ENCODE measurements around the gene FAM222A. TPM values are rescaled to one million over a fixed set of nuclear protein-coding genes. Genes with fewer than 3 reads are reported as not detected.

FAM222A gene
- total and polyA plus RNA-seq, 7 donors = 1.1 to 3.3 (median 2.1) TPM

DNA sequence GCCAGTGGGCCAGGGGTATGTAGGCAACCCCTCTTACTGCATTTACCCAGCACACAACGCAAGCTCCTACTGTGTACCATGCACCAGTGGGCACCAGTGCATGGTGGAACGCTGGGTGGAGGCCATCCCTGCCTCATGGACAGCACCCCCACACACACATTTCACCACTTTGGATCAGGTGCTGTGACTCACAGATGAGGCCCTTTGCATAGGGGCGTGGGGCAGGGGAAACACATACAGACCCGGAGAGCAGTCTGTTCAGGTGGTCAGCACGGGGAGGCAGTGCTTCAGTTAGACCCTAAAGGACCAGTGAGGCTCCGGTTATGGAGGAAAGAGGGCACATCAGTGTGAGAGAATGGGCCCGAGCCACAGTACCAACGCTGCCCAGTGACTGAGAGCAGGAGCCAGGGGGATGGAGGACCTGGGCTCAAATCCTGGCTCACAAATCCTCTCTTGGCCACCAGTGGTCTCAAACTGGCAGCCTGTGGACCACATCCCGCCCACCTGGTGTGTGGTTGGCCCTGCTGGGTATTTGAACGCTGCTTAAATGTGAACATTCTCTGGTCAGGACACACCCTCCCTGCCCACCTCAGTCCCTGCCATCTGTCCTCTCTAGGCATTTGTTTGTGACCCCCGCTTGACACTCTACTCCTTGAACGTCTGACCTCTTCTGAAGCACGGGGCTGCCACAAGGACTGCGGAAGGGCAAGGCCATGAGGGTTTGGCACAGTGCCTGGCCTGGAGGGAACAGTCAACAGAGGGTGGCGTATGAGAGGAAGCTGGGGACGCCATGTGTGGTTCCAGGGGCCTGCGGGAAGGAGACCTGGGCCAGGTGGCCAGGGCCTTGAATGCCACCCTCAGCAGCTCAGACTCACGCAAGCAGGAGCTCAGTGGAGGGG is 46.7 kb downstream of the FAM222A start:
- intact Hi-C loops (cut with DNase I) = no loop called here
- Histone ChIP-seq H3K27me3 (no peaks in the 10 kb centered on the region), H3K4me3 (no peak overlapping the region), H3K4me1 (peaks cover 0 to 20% (median 20%) of the 10 kb centered on the region in 4 donors), H3K9me3 (no peaks in the 10 kb centered on the region), H3K27ac (no peak overlapping the region), H3K36me3 (no peaks in the 10 kb centered on the region)
- WGBS, 2 donors = 64 to 69% methylated on average over 18 of the region's 18 CpGs
- DNase-seq = peak; percentile 70
- TF ChIP-seq, protein P1, sequence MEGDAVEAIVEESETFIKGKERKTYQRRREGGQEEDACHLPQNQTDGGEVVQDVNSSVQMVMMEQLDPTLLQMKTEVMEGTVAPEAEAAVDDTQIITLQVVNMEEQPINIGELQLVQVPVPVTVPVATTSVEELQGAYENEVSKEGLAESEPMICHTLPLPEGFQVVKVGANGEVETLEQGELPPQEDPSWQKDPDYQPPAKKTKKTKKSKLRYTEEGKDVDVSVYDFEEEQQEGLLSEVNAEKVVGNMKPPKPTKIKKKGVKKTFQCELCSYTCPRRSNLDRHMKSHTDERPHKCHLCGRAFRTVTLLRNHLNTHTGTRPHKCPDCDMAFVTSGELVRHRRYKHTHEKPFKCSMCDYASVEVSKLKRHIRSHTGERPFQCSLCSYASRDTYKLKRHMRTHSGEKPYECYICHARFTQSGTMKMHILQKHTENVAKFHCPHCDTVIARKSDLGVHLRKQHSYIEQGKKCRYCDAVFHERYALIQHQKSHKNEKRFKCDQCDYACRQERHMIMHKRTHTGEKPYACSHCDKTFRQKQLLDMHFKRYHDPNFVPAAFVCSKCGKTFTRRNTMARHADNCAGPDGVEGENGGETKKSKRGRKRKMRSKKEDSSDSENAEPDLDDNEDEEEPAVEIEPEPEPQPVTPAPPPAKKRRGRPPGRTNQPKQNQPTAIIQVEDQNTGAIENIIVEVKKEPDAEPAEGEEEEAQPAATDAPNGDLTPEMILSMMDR (IDR thresholded peaks at IDR 0.05) = no peak
- TF ChIP-seq POLR2AphosphoS5 (IDR thresholded peaks at IDR 0.05) (no peak), POLR2A (IDR thresholded peaks at IDR 0.05) (no peak), EP300 (IDR thresholded peaks at IDR 0.05) (no peak)

DNA sequence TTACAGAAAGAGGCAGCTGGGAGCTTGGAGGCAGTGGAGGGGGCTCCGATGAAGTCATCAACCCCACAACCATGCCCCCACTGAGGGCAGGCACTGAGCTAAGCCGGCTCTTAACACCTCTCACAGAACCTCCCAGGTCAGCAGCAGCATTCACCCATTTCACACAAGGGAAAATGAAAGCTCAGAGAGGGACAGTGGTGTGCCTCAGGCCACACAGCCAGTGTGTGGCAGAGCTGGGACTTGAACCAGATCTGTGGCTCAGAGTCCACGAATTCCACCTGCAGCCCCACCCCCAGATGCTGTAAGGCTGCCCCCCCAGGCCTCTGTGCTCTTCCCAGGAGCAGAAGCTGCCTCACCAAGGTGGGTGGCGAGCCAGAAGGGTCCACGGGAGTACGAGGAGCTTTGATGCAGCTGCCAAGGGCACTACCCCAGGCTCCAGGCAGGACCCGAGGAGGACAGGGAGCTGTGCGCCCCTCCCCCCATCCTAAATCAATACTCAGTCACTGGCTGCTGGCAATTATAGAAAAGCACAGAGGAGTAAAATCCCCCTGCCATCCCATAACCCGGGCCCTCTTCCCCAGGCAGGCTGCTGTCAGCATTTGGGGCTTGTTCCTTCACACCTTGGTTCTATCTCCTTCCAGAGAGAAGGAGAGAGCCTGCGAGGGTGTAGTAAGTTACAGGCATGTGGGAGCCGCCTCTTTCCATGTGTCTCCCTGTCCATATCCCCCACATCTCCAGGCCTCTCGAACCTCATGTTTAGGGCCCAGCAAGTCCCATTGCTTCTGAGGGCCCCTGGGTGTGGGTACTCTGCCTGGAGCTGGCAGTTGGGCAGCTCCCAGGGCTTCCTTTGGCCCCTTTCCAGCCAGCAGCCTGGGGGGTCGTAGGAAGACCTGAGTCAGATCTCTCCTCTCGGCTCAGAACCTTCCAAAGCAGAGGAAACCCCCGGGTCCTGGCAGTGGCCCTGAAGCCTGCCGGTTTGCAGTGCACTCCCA is 47.6 kb downstream of the FAM222A start:
- no peaks in the 10 kb centered on the region for H3K9me3 ChIP-seq
- no peaks in the 10 kb centered on the region for H3K27me3 ChIP-seq
- no peak overlapping the region for H3K27ac ChIP-seq
- no peak for TF ChIP-seq POLR2A (IDR thresholded peaks at IDR 0.05)
- no peak for TF ChIP-seq POLR2AphosphoS5 (IDR thresholded peaks at IDR 0.05)
- TF ChIP-seq, protein P1 (IDR thresholded peaks at IDR 0.05) = no peak
- intact Hi-C loops (cut with DNase I) = no loop called here
- no peaks in the 10 kb centered on the region for H3K36me3 ChIP-seq
- peaks cover 0 to 20% (median 20%) of the 10 kb centered on the region in 4 donors for H3K4me1 ChIP-seq
- 87% methylated on average over 16 of the region's 16 CpGs for WGBS, 2 donors
- peak; percentile 54 for DNase-seq
- no peak overlapping the region for H3K4me3 ChIP-seq

DNA sequence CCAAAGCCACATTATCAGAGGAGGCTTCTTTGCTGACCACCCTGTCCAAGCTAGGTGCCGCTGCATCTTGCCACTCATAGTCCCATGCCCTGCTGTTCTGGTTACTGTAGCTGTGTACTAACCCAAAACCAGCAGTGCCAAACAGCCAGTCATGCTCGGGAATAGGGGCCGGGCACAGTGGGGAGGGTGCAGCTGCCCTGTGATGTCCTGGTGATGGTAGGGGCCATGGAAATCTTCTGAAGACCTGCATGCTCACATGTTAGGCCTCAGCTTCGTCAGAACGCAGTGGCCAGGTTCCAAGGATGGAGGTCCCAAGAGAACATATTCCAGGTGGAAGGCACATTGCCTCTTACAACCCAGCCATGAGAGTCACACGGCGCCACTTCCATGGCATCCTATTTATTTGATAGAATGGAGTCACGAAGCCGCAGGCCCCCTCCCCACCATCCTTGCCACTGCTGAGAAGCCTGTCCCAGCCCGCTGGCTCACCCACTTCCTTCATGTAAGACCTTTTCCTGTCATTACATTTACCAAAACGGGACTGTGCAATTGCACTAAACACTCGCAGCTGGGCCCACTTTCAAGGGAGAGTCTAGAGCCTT is 48.5 kb downstream of the FAM222A start:
- Histone ChIP-seq H3K36me3 (no peaks in the 10 kb centered on the region), H3K4me3 (no peak overlapping the region), H3K9me3 (no peaks in the 10 kb centered on the region), H3K4me1 (peaks cover 0 to 20% (median 20%) of the 10 kb centered on the region in 4 donors), H3K27me3 (no peaks in the 10 kb centered on the region), H3K27ac (no peak overlapping the region)
- intact Hi-C loops (cut with DNase I) = no loop called here
- 90 to 94% methylated on average over 12 of the region's 12 CpGs for WGBS, 2 donors
- DNase-seq = peak; percentile 41
- TF ChIP-seq POLR2AphosphoS5 (IDR thresholded peaks at IDR 0.05) (no peak), EP300 (IDR thresholded peaks at IDR 0.05) (no peak), POLR2A (IDR thresholded peaks at IDR 0.05) (no peak)
- TF ChIP-seq, protein P1 (IDR thresholded peaks at IDR 0.05) = no peak

DNA sequence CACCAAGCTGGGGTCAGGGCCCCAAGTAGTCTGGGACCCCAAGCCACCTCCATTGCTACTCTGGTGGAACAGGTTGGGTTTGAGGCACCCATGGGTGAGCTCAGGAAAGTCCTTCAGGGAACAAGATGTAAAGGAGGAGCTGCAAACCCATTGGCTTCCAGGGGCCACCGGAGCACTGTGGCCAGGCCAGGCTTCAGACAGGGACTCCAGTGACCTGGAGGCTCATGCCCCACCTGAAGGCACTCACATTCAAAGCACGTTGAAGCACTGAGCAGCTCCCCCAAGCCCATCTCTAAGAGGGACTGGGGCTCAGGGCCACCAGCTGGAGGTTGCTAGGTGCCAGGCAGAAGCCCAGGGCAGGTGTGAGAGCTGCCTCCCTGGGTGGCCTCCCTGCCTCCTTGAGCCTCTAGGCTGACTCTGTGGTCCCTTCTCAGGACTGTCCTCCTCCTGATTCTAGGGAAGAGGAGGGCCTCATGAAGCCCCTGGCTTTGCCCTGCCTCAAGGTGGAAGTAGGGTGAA is 49.1 kb downstream of the FAM222A start:
- no peak overlapping the region for H3K27ac ChIP-seq
- no peaks in the 10 kb centered on the region for H3K36me3 ChIP-seq
- 71 to 98% methylated on average over 2 of the region's 2 CpGs for WGBS, 2 donors
- H3K4me1 ChIP-seq = peaks cover 0 to 20% (median 20%) of the 10 kb centered on the region in 4 donors
- TF ChIP-seq POLR2AphosphoS5 (IDR thresholded peaks at IDR 0.05) = no peak
- TF ChIP-seq EP300 (IDR thresholded peaks at IDR 0.05) = no peak
- TF ChIP-seq, protein P1 (IDR thresholded peaks at IDR 0.05) = no peak
- no peak for TF ChIP-seq POLR2A (IDR thresholded peaks at IDR 0.05)
- no peak overlapping the region for H3K4me3 ChIP-seq
- peak; percentile 43 for DNase-seq
- no peaks in the 10 kb centered on the region for H3K9me3 ChIP-seq
- H3K27me3 ChIP-seq = no peaks in the 10 kb centered on the region
- intact Hi-C loops (cut with DNase I) = no loop called here
